Measurements from ENCODE around the gene CLDN5.

CLDN5 gene

DNA sequence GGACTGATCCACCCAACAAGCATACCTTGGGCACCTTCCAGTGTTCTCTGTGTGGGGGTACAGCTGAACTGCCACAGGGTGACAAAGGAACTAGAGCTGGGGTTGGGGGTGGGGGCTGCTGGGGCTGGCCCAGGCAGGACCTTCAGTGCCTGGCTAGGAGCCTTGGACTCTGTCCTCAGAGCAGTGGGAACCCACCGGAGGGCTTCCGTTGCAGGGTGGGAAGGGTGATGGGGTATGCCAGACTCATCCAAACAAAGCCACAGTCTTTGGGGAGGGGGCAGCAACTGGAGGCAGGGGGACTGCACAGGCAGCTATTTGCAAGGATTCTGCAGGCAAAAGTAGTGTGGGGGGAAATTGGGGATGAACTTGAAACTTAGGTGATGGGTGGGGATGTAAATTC, 35.7 kb upstream of the CLDN5 start:
- H3K27ac ChIP-seq: no peak overlapping the region
- no peaks in the 10 kb centered on the region for H3K36me3 ChIP-seq
- H3K4me3 ChIP-seq (ENCODE audit: low read depth in 1 of 2, low read length in 1 of 2): no peak overlapping the region
- TF ChIP-seq, protein P1, sequence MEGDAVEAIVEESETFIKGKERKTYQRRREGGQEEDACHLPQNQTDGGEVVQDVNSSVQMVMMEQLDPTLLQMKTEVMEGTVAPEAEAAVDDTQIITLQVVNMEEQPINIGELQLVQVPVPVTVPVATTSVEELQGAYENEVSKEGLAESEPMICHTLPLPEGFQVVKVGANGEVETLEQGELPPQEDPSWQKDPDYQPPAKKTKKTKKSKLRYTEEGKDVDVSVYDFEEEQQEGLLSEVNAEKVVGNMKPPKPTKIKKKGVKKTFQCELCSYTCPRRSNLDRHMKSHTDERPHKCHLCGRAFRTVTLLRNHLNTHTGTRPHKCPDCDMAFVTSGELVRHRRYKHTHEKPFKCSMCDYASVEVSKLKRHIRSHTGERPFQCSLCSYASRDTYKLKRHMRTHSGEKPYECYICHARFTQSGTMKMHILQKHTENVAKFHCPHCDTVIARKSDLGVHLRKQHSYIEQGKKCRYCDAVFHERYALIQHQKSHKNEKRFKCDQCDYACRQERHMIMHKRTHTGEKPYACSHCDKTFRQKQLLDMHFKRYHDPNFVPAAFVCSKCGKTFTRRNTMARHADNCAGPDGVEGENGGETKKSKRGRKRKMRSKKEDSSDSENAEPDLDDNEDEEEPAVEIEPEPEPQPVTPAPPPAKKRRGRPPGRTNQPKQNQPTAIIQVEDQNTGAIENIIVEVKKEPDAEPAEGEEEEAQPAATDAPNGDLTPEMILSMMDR (IDR thresholded peaks at IDR 0.05): no peak
- no peaks in the 10 kb centered on the region for H3K4me1 ChIP-seq (ENCODE audit: control insufficient read depth in 1 of 2, insufficient read depth in 1 of 2, low read depth in 1 of 2, low read length in 1 of 2)
- no peaks in the 10 kb centered on the region for H3K27me3 ChIP-seq
- no peaks in the 10 kb centered on the region for H3K9me3 ChIP-seq

DNA sequence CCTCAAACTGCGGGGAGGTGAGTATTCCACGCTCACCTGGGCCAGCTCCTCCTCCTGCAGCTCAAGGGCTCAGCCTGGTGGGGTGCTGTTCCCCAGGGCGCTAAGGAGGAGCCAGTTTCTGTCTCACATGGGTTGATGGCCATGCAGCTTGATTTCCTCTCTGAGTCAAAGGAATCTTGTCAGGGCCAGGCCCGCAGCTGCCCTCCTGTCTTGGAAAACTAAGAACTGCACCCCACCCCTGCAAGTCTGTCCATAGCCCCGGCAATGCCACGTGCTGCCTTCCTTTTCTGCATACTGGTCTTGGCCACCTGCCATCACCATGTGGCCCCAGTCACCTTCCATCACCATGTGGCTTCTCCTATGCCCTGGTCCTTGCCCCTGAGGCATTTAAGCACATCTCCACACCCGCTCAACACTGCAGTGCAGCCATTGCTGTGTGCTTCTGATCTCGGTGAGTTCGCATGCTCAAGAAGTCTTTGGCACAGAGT, 35.2 kb upstream of the CLDN5 start:
- no peaks in the 10 kb centered on the region for H3K9me3 ChIP-seq
- TF ChIP-seq, protein P1 (IDR thresholded peaks at IDR 0.05): no peak
- no peaks in the 10 kb centered on the region for H3K4me1 ChIP-seq (ENCODE audit: control insufficient read depth in 1 of 2, insufficient read depth in 1 of 2, low read depth in 1 of 2, low read length in 1 of 2)
- H3K27ac ChIP-seq: no peak overlapping the region
- no peaks in the 10 kb centered on the region for H3K27me3 ChIP-seq
- no peaks in the 10 kb centered on the region for H3K36me3 ChIP-seq
- H3K4me3 ChIP-seq (ENCODE audit: low read depth in 1 of 2, low read length in 1 of 2): no peak overlapping the region

DNA sequence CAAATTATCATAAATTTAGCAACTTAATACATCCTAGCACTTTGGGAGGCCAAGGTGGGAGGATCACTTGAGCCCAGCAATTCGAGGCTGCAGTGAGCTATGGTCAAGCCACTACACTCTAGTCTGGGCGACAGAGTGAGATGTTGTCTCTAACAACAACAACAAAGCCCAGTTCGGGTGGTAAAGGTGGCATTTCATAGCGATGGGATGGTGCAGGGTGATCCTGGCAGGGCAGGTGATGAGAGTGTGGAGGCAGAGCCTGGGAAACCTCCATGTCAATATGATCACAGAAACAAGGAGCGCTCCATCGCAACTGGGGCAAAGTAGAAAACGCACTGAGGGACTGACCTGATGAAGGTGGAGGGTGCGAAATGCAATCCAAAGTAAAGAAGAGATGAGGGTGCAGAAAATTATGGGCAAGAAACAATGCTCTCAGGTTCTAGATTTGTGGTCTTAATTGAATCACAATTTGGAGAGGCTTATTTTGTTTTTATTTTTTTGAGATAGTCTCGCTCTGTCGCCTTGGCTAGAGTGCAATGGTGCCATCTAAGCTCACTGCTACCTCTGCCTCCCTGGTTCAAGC, 32.8 kb upstream of the CLDN5 start:
- Histone ChIP-seq H3K27ac (no peak overlapping the region), H3K4me1 (ENCODE audit: control insufficient read depth in 1 of 2, insufficient read depth in 1 of 2, low read depth in 1 of 2, low read length in 1 of 2) (no peaks in the 10 kb centered on the region), H3K27me3 (no peaks in the 10 kb centered on the region), H3K36me3 (no peaks in the 10 kb centered on the region), H3K4me3 (ENCODE audit: low read depth in 1 of 2, low read length in 1 of 2) (no peak overlapping the region), H3K9me3 (no peaks in the 10 kb centered on the region)
- TF ChIP-seq, protein P1 (IDR thresholded peaks at IDR 0.05): no peak

DNA sequence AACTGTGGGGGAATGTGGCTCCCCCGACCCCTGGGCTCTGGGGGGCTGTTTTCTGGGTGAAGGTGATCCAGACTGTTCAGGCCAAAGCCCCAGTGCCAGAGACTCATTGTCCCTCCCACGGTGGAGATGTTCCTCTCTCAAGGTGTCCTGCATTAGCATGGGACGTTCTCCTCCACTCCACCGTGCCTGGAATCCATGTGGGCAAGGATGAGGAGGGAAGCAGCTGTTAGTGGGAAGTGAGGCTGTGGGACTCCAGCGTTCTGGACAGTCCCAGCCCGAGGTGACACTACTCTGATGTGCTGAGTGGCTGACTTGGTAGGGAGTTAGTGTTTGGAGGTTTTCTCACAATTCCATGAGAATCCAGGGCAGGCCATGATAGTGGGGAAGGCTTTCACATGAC, 31.4 kb upstream of the CLDN5 start:
- no peak overlapping the region for H3K4me3 ChIP-seq (ENCODE audit: low read depth in 1 of 2, low read length in 1 of 2)
- TF ChIP-seq, protein P1 (IDR thresholded peaks at IDR 0.05): no peak

DNA sequence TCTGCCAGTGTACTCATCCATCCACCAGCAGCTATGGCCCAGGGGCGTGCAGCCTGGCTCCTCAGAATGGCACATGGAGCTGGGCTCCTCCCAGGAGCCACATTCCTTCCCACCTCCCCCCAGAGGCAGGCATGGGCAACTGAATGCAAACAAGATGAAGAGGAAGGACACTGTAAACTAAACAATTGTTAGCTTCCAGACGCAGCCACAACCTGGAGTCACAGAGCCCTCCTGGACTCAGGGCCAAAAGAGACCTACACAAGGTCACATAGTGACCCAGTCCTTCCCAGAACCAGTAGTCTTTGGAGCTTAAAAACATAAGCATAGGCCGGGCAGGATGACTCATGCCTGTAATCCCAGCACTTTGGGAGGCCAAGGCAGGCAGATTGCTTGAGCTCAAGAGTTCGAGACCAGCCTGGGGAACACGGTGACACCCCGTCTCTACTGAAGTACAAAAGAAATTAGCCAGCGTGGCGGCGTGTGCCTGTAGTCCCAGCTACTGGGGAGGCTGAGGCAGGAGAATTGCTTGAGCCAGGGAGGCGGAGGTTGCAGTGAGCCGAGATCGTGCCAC, 30.7 kb upstream of the CLDN5 start:
- Histone ChIP-seq H3K9me3 (no peaks in the 10 kb centered on the region), H3K36me3 (no peaks in the 10 kb centered on the region), H3K4me1 (ENCODE audit: control insufficient read depth in 1 of 2, insufficient read depth in 1 of 2, low read depth in 1 of 2, low read length in 1 of 2) (no peaks in the 10 kb centered on the region), H3K27me3 (no peaks in the 10 kb centered on the region), H3K4me3 (ENCODE audit: low read depth in 1 of 2, low read length in 1 of 2) (no peak overlapping the region), H3K27ac (no peak overlapping the region)
- TF ChIP-seq, protein P1 (IDR thresholded peaks at IDR 0.05): no peak

More for the DNA sequence above, 31.4 kb upstream of the CLDN5 start:
- no peak overlapping the region for H3K27ac ChIP-seq
- no peaks in the 10 kb centered on the region for H3K27me3 ChIP-seq
- no peaks in the 10 kb centered on the region for H3K36me3 ChIP-seq
- H3K4me1 ChIP-seq (ENCODE audit: control insufficient read depth in 1 of 2, insufficient read depth in 1 of 2, low read depth in 1 of 2, low read length in 1 of 2): no peaks in the 10 kb centered on the region
- H3K9me3 ChIP-seq: no peaks in the 10 kb centered on the region

All from neutrophil (primary cell).